Activated CD4-positive, alpha-beta T cell treated with anti-CD3 and anti-CD28 coated beads, Interleukin-10, Interleukin-2, amounts not matched to agents 100 ng/mL and 50 ng/mL, durations not matched to agents 16 hours and 8 hours (primary cell): ENCODE data around the gene FABP7.
A peak's percentile ranks its signal among the peaks of the same experiment; 100 is the strongest.

ENCODE experiments used
- DNase-seq: peaks from one replicate; pipeline ENCODE4 v3.0.0-alpha.2; 2020

Gene FABP7

DNA sequence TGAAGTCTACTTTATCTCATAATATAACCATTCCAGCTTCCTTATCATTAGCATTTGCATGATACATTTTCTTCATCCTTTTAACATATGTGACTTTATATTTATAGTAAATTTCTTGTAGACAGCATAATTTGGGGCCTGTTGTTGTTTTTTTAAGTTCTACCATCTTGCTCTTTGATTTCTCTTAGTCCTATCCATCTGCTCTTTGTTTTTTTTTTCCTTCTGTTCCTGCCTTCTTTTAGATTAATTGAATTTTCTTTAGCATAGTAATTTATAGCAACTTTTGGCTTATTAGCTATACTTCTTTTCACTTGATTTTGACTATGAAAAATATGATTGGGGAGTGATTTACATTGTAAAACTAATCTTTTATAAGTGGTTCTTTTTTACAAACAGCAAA lies 19.2 kb upstream of the FABP7 start:
- DNase-seq: no peak

- DNase-seq: no peak
These were observed 13.3 kb upstream of the FABP7 start for GRCh38 chr6:122766256-122766655.

DNA sequence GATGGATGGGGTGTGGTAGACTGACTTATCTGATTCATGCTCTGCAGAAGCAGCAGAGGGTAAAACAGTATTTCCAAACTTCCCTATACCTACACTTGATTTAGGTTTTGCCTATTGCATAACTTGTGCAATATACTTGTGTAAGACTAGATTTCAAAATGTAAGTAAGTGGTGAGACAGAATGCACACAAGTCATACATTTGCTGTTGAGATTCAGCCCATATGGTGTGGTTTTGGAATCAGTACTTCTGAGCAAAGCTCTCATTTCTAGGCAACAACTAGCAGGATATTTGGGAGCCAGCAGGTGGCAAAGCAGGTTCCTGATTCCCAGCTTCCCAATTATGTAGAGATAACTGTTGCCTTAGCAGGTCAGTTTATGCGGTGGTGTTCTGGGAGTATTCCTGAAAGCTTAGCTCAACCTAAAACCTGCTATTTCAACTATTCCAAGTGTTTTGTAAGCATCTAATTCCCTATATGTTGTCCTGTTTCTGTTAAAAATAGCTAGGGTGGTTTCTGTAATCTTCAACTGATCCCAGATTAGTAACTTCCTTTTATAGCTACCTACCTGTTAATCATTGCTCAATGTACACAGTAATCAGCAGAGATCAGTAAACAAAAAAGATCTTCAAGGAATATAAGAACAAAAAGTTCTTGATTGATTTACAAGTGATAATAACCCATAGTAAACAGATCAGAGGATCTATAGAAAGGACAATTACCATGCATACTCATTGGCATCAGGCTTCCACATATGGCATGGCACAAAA lies 8.5 kb upstream of the FABP7 start:
- DNase-seq: no peak

DNA sequence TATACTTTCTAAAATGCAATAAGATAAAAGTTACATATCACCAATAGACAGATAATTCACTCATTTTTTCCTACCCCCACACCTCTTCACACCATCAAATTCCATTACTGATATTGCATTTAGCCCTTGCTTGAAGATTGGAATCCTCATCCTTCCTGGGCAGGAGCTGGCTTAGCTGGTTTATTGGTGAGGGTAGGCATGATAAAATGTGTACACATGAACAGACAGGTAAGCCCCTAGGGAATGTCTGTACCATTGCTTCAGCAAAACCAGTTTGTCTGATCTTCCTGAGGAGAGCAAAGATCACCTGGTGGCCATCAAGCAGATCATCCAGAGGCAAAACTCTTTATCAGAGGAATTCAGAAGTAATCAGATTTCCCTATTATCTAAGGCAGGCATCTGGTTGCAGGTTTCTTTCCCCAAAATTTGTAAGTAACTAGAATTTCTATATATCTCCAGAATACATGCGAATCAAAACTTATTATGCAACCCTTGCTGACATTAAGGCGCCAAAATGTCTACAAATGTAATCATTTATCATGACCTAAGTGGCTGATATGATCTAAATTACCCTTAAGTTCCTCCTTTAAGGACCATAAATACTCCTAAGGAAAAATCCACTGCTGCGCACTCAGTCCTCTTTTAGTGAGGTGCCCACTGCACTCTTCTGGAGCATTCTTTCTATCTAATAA lies 6.6 kb upstream of the FABP7 start:
- DNase-seq: no peak

- DNase-seq: no peak
These were observed 3.5 kb upstream of the FABP7 start for GRCh38 chr6:122775975-122776374.

DNA sequence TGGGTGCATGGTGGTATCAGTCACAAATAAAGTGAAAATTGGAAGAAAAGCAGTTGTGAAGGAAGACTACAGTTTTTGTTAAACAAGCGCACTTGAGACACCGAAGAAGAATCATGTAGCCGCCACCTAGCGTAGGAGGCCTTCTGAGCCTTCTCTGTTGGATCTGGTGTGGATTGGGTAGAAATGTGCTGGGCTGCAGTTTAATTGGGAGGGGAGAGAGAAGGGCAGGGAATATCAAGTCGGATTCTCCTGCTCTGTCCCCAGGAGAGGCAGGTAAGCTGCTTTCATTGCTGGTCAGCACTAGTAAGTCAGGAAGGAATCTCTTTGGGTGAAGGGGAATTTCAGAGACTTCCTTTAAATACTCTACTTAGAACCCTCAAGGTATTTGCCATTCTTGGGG lies 1.2 kb upstream of the FABP7 start:
- DNase-seq: no peak

DNA sequence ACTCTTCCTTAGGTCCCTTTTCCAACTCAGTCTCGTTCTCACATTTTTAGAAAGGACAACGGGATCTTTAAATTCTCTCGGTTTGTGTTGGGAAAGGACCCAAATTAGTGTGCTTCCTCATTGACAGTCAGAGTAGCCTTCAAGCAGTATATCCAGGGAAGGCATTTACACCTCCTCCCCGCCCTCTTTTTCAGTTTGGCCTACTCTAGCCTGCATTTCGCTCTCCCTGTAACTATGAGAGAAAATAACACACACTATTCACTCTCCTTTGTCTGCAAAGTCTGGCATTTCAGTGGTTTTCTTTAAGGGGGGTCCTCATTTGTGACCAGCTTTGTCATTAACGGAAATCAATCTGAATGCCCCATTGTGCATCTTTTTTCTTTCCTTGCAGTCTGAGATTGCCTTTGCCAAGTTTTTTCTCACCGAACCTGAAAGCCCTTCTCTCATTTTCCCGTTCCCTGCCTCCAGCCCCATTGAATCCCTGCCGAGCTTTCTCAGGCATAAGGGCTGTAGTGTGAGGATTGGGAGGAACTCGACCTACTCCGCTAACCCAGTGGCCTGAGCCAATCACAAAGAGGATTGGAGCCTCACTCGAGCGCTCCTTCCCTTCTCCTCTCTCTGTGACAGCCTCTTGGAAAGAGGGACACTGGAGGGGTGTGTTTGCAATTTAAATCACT lies 393 bp upstream of the FABP7 start:
- DNase-seq: no peak

- no peak for DNase-seq
These were observed 598 bp downstream of the FABP7 start for GRCh38 chr6:122780114-122780513.

DNA sequence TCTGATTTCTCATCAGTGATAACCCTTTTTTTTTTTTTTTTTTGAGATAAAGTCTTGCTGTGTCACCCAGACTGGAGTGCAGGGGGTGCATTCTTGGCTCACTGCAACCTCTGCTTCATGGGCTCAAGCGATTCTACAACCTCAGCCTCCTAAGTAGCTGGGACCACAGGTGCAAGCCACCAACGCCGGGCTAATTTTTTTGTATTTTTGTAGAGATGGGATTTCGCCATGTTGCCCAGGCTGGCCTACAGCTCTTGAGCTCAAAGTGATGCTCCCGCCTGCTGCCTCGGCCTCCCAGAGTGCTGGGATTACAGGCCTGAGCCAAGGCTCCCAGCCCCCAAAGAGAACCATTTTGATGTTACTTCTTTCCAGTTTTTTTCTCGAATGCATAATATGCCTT lies 2.2 kb downstream of the FABP7 start:
- DNase-seq: no peak

DNA sequence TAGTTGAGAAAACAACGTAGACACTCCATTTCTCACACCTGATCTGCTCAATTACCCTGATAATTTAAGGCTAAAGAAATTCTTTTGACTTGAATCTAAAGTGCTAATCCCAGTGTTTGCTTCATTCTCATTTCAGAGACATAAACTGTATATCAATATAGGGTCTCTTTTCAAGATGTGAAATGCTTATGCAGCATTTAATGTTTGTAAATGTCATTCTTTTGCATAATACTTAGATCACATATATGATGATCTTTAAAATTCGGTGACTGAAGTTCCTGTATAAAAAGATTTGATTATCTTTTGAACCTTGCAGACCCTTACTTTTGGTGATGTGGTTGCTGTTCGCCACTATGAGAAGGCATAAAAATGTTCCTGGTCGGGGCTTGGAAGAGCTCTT lies 3.9 kb downstream of the FABP7 start:
- DNase-seq: no peak

DNA sequence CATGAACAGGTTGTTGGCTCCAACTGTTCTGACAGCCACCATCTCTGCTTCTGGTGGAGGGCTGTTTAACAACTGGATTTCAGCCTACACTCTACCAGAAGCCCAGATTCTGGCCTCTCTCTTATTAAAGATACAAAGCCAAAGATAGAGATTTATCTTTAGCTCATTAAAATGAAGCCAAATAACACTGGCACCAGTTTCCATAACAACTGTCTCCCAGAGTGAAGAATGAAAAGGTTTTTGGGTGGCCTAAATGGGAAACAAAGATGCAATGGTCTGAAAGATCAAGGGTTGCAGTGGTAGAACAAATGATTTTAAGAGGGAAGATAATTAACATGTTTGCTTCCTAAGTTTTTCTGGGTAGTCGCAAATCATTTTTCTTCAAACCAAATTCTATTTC lies 6.4 kb downstream of the FABP7 start:
- DNase-seq: no peak

- no peak for DNase-seq
These were observed 8.2 kb downstream of the FABP7 start for GRCh38 chr6:122787721-122788120.

DNA sequence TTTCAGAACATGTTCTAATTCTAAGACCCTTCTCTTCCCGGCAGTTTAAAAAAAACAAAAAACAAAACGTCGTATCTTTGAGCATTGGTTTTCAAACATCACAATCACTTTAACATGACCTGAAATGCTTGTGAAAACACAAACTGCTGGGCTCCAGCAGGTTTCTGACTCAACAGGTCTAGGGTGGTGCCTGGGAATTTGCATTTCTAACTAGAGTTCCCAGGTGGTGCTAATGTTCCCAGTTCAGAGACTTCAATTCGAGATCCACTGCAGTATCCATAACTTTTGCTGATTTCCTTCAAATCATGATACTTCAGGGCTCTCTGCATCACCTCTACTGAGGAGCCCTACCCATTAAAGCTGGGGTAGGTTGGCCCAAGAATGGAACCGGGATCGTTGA lies 8.7 kb downstream of the FABP7 start:
- DNase-seq: no peak

DNA sequence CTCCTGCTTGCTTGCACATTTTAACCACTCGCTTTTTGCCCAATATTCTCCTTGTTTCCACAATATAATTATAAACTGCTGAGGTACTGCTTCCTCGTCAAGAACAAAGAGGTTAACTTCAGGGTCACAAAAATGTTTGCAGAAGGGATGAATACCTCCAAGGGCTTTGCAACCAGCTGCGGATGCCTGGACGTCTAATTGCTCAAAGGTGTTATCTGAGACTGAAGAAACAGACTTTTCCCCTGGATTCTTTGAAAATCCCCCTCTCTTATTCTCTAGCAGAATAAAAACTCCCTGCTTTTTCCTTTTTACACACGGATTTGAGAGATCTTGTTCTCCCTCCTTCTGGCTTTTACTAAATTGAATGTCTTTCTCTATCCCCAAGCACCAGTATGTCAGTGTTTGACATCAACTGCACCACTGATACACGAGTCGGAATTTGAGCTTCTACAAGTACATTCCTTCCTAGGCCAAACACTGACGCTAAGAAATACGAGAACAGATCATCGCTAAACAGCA lies 9.2 kb downstream of the FABP7 start:
- DNase-seq: no peak

DNA sequence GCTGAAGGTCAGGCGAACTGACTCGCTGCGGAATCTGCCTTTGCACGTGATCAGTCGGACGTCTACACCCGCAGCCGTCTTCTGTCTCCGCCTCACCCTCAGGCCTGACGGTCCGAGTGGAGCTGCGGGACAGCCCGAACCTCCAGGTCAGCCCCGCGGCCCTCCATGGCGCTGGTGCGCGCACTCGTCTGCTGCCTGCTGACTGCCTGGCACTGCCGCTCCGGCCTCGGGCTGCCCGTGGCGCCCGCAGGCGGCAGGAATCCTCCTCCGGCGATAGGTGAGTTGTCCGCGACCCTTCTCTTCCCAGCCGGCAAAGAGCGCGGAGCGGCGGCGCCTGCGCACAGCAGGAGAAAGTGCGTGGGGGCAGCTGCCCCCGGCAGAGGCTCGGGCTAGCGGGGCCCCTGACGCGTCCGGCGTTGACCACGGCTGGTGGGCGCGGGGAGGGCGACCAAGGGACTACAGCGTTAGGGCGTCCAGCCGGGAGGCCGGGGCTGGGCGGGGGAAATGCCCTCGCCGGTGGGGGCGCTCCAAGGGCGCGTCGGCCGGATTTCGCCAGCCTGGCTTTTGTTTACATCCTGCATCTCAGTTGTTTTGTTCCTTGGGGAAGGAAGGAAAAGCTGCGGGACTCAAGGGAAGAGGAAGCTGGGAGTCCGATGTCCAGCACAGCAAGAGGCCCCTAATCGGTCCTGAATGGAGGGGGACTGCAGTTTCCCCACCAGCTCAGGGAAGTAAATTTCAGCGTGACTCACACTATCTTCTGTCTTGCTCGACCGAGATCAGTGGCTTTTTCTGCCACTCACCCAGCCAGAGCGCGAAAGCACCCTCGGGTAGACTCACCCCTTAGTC lies 9.9 kb downstream of the FABP7 start, which contains the start of gene SMPDL3A:
Gene SMPDL3A (plus strand): TSS at position 77 of the 846 bp plus-strand sequence. CDS start 89 bp downstream, at position 166.
- DNase-seq: peak; percentile 35

GRCh38 chr6:122790028-122790422 lies 10.5 kb downstream of the FABP7 start:
- no peak for DNase-seq

- DNase-seq: no peak
These were observed 11.2 kb downstream of the FABP7 start for GRCh38 chr6:122790423-122791309.

DNA sequence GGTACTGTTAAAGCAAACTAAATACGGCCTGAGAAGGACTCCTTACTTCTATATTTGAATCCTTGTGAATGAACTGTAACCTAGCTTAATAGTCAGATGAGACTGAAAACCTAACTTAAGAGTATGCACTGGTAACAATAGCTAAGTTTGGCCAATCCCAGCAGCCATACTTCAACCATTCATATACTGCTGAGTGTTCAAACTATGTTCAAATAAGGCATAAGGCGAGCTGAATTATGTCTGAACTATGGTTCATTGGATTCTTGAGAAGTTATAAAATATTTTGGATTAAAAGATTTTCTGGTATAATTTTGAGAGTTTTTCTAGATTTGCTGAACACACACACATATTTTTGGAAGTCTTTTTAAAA lies 11.8 kb downstream of the FABP7 start:
- no peak for DNase-seq

GRCh38 chr6:122792766-122793165 lies 13.2 kb downstream of the FABP7 start:
- no peak for DNase-seq

DNA sequence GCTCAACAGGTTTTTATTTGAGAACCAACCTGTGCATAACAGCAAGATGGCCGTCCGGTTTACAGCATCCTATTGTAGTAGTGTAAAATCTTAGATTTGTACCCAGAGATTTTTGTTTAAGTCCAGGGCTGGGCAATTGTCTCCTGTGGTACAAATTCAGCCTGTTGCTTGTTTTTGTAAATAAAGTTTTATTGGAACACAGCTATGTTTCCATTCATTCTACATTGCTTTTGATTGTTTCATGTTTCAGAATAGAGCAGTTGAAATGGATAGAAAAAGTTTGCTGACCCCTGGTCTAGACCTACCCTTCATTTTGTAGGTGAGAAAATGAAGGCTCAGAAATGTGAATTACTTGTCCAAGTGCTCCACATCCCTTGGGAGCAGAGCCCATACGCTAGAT lies 18.0 kb downstream of the FABP7 start:
- DNase-seq: no peak

DNA sequence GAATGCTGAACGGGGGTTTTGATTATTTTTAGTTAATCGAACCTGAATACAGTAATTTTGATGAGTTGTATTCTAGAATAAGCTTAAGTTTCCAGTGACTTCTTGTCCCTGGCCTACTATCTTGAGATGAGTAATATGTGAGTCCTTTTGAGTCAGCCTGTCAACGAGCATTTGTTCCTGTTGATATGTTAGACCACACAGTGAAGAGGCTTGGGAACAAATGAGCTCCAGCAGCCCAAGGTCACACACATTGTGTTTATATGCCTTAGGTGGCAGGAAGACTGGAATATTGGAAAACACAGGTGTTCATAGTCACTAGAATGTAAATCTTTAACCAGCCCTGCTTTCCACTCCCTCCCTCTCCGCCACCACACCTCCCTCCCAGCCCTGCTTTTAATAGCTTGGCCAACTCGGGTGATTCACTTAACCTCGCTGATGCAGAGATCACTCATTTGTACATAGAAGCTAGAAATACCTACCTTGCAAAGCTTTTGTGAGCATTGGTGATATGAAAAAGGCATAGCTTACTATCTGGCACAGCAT lies 18.7 kb downstream of the FABP7 start:
- peak; percentile 67 for DNase-seq
